HG02938 (cell line): ENCODE measurements around the gene TXN.
"Not testable (repeated sequence)": the region's sequence is repeated elsewhere in the genome, so short reads cannot be mapped to it uniquely, and the experiment has no call there.

ENCODE experiments used
- ATAC-seq: cut with Tn5 transposase; IDR thresholded peaks from one replicate; pipeline ENCODE4 v1.9.1; 2021; ENCODE audit warnings: mild to moderate bottlenecking, moderate library complexity; ENCODE audit not compliant: unreplicated experiment

TXN gene

GRCh38 chr9:110214090-110214489, 42.2 kb downstream of the TXN start:
- ATAC-seq, result no peak

- ATAC-seq, result no peak
Observed at GRCh38 chr9:110213413-110214044, 42.8 kb downstream of the TXN start.

GRCh38 chr9:110208031-110208430, 48.3 kb downstream of the TXN start, which contains the start of gene C9orf152:
C9orf152 (minus strand) TSS chr9:110208159; CDS start chr9:110207579, 580 bp downstream.
- no peak for ATAC-seq

- no peak for ATAC-seq
Observed at GRCh38 chr9:110207071-110207641, 49.2 kb downstream of the TXN start.

GRCh38 chr9:110206389-110206788, 49.9 kb downstream of the TXN start:
- ATAC-seq, result no peak

- ATAC-seq, result not testable (repeated sequence)
Observed at GRCh38 chr9:110205612-110206011, 50.7 kb downstream of the TXN start.

- ATAC-seq, result no peak
Observed at GRCh38 chr9:110202232-110202631, 54.1 kb downstream of the TXN start.

GRCh38 chr9:110199643-110200042, 56.7 kb downstream of the TXN start:
- no peak for ATAC-seq

- no peak for ATAC-seq
Observed at GRCh38 chr9:110198357-110198756, 58.0 kb downstream of the TXN start.

GRCh38 chr9:110197330-110198187, 58.7 kb downstream of the TXN start:
- ATAC-seq, result no peak

- ATAC-seq, result not testable (repeated sequence)
Observed at GRCh38 chr9:110196084-110196499, 60.2 kb downstream of the TXN start.
